ENCODE data around the gene SART3.
"Not testable (repeated sequence)": the region's sequence is repeated elsewhere in the genome, so short reads cannot be mapped to it uniquely, and the experiment has no call there.

SART3 gene

GRCh38 chr12:108518716-108519496 is 42.1 kb downstream of the SART3 start:
- no peak for DNase-seq (ENCODE audit: low read depth, low spot score)

DNA sequence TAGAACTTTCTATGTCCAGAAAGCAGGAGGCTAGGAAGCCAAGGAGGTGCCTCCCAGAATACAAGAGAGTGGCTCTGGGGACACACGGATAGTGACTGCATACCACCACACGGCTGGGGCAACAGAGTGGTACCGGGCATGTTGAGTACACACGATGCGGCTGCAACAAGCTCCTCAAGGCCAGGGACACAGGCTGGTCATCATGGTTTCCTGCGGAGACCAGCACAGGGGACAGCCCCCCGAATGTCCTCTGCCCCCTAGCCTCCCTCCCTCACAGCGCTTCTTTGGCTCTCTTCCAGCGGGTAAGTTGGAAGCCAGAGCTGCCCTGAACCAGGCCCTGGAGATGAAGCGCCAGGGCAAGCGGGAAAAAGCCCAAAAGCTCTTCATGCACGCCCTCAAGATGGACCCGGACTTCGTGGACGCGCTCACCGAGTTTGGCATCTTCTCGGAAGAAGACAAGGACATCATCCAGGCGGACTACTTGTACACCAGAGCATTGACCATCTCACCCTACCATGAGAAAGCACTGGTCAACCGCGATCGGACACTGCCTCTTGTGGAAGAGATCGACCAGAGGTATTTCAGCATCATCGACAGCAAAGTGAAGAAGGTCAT is 42.8 kb downstream of the SART3 start:
- DNase-seq (ENCODE audit: low read depth, low spot score) = no peak

DNA sequence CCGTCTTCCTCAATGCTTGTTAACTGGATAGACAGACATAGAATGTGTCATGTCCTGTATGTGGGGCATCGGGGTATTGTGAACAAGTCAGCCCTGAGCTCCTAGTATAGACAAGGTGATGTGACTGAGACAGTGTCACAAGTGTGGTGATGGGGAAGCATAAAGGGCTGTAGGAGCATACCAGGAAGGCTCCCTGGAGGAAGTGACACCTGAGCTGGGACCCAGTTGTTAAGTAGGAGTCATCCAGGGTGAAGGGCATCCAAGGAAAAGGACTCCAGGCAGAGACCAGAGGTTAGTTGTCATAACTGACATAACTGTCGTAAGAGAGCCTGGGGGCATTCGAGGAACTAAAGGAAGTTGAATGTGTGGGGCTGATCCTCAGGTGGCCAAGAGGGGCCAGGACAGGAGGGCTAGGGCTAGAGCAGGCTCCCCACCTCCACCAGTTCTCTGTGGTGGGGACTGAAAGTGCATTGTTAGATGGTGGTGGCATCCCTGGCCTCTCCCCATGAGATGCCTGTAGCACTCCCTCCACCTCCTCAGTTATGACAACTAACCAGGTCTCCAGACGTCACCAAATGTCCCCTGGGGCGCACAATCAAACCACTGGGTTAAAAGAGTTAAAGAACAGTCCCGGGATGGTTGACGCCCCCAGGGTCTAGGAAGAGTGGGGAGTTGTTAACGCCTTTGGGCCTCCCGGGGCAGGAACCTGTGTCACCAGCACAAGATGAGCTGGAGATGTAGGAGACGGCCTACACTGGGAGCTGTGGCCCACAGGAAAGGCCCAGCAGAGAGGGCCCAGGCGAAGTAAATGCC is 43.5 kb downstream of the SART3 start:
- no peak for DNase-seq (ENCODE audit: low read depth, low spot score)

DNA sequence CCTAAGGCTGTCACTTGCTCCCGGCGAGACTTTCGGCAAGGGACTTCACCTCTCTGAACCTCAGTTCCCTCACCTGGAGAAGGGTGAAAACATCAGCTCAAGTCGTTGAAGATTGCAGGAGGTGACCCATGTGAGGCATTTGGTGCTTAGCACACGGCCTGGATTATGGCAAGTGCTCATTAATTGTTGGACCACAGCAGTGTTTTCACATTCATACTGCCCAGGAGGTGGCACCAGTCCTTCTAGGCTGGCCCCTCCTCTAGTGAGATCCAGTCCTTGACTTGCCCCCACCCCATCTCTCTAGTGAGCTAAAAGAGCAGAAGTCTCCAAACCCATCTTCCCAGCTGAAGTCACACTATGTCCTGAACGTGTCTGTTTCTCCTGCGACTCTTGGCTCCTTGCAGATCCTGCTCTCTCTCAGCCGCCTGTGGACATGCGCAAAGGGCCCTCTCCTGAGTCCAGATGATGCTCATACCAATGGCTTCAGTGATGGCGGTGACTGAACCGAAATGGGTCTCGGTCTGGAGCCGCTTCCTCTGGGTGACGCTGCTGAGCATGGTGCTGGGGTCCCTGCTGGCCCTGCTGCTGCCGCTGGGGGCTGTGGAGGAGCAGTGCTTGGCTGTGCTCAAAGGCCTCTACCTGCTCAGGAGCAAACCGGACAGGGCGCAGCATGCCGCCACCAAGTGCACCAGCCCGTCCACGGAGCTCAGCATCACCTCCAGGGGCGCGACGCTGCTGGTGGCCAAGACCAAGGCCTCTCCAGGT is 44.3 kb downstream of the SART3 start:
- peak; percentile 21 for DNase-seq (ENCODE audit: low read depth, low spot score)

DNA sequence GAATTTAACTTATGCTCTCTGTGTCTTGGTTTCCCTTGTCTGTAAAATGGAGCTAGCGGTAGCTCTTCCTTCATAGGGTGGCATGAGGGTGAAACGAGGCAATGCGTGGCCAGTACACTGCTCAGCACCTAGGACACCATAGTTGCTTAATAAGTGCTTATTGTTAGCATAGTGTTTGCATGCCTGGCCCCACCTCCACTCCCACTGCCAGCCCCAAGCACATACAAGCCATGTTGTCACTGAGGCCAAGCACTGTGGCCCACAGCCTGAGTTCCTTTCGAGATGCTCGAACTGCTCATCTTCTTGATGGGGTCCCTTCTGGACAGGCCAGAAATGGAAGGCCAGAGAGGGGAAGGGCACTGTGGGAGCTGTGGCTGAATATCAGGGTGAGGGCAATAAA is 45.1 kb downstream of the SART3 start:
- no peak for DNase-seq (ENCODE audit: low read depth, low spot score)

DNA sequence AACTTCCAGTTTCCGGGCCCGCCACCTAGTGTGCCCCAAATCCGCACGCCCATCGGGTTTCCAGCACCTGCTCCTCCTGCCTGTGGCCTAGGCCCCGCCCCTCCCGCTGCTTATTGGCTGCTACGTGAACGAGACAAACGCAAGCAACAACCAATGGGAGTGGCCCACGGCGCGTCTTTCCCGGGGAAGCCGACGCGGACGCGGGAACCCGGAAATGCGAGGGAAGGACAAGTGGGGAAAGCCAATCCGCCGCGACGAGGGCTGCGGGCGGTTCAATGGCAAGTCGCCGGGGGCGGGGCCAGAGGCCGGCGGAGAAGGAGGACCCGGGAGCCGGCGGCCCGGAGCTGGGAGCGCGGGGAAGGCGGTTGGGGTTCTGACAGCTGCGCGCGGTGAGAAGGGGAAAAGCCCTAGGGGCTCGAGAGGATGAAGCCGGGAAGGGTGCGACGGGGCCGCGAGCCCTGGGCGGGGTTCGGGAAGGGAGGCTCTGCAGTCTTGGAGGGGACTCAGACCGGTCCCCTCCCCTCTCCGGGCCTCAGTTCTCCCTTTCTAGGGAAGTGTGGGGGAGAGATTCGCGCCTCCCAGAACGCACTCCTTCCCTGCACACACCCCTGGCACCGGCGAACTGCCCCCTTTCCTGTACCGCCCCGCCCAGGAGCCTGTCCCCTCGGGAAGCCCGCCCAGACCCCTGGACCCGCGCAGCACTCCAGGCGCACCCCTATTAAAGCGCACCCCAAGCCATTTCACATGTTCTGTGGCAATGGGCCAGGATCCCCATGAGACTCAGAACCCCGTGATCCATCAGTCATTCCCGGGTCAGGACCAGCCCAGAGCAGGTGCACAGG is 45.8 kb downstream of the SART3 start, which contains the start of gene FICD:
Gene FICD, plus strand, starts transcription at position 305 of the 842 bp plus-strand sequence. CDS start 1,696 bp downstream, outside the sequence.
- peak; percentile 99 for DNase-seq (ENCODE audit: low read depth, low spot score)

DNA sequence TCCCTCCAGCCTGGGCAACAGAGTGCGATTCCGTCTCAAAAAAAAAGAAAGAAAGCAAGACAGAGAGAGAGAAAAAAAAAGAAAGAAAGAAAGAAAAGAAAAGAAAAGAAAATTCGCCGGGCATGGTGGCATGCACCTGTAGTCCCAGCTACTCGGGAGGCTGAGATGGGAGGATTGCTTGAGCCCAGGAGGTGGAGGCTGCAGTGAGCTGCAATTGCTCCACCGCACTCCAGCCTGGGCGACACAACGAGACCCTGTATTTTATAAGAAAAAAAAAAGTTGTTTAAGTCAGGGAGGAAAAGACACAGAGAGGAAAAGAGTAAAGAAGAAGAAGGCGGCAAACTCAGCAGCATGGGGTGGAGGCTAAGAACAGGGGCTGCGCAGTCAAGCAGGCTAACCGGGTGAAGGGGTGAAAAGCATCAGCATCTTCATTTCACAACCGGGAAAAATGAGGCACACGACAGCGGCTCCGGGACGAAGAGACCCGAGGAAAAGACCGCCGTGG is 46.5 kb downstream of the SART3 start:
- DNase-seq (ENCODE audit: low read depth, low spot score) = no peak

DNA sequence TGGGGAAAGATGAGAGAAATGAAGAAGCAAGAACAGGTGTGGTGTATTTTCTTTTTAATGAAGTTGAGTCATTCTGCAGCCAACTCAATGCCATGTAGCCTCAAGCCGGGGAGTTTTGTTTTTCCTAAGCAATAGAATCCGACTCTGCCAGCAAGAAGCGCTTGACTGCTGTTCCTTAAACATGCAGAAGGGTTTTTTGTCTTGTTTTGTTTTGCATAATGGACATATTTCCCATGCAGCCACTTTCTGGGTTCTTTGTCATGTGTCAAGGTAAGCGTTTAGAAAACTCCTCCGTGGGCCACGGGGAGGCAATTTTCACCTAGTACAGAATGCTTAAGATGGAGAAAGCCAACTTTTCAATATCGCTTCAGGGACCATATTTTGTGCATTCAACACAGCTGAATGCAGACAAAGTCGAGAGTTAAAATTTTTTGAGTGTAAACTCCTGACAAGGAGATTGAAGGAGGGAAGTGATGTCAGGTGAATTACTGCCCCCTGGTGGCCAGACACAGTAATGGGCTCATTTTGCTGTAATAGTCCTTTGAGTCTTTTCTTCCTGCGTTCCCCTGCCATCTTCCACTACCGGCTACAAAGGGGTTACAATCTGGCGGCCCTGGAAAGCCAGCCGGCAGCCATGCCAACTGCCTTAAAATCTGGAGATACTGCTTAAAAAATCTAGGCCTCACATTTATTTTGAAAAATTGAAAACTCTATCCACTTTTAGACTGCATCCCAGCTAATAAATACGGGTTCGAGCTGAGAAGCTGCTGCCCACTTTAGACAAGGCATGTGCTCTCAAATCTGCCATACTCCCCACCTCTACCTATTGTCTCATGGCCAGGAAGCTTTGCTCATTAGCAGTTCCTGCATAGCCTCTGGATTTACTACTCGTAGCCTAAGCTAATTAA is 49.1 kb downstream of the SART3 start:
- DNase-seq (ENCODE audit: low read depth, low spot score) = peak; percentile 83

GRCh38 chr12:108510836-108511235 is 50.1 kb downstream of the SART3 start:
- DNase-seq (ENCODE audit: low read depth, low spot score) = no peak

- DNase-seq (ENCODE audit: low read depth, low spot score) = no peak
Observed at GRCh38 chr12:108509806-108510205, 51.2 kb downstream of the SART3 start.

DNA sequence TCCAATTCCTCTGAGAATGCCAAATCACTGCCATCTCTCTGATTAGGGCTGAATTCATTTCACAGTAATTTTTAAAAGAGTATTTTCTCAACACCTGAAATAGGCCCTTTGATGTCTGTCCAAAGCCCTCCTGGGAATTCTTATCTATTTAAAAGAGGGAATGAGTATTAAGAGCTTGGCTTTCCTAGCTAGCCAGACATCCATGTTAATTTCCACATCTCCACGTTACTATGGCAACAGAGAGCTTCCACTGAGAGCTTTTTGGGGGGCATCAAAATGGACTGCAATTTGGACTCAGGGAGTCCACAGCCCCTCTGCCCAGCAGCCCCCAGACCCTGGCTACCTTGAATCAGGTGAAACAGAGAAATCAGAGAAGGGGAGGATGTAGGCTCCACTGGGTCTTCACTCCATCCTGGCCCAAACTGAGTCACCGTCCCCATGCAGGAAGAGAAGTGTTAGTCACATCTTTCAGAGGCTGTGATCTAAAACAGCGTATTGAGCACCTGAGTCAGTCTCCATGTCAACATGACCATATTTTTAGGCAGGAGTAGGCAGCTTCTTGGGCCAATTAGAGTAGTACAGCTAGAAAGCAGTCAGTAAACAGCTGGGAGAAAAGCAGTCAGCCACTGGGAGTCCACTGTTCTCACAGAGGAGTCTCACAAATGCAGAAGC is 52.9 kb downstream of the SART3 start:
- no peak for DNase-seq (ENCODE audit: low read depth, low spot score)

GRCh38 chr12:108505129-108505528 is 55.8 kb downstream of the SART3 start:
- DNase-seq (ENCODE audit: low read depth, low spot score) = no peak

- no peak for DNase-seq (ENCODE audit: low read depth, low spot score)
Observed at GRCh38 chr12:108502922-108503321, 58.1 kb downstream of the SART3 start.

- no peak for DNase-seq (ENCODE audit: low read depth, low spot score)
Observed at GRCh38 chr12:108498136-108498535, 62.8 kb downstream of the SART3 start.

DNA sequence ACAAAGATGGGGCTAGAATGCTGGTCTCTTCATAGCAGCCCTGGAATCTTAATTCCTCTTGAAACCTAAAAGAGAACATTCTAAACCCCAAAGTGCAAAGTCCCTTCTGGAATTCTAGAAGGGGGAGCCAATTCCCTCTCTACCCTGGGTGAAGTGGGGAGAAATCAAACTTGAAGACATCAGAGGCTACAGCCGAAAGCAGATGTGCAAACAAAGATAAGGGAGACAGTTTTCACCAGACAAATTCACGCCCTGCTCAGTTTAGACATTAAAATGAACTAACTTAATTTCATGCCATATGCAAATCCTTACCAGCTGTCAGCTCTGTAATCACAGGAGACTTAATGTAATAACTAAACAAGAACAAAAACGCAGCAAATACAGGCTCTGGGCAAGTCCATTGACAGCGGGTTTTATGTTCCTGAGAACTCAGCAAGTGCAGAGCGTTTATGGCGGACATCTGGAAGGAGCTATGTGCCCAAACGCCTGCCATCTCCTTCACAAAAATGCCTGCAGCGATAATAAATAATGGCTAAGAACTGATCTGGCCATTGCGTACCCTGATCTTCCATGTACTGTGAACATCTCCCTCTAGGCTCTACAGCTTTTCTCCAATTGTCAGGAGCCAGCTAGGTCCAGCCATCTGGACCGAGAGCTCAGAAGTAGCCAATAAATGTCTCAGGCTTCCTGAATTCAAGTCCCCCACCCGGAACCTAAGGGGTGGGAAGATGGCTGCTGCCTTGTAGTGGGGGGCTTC is 65.0 kb downstream of the SART3 start:
- no peak for DNase-seq (ENCODE audit: low read depth, low spot score)

- DNase-seq (ENCODE audit: low read depth, low spot score) = no peak
Observed at GRCh38 chr12:108495054-108495453, 65.9 kb downstream of the SART3 start.

- DNase-seq (ENCODE audit: low read depth, low spot score) = no peak
Observed at GRCh38 chr12:108491256-108491655, 69.7 kb downstream of the SART3 start.

DNA sequence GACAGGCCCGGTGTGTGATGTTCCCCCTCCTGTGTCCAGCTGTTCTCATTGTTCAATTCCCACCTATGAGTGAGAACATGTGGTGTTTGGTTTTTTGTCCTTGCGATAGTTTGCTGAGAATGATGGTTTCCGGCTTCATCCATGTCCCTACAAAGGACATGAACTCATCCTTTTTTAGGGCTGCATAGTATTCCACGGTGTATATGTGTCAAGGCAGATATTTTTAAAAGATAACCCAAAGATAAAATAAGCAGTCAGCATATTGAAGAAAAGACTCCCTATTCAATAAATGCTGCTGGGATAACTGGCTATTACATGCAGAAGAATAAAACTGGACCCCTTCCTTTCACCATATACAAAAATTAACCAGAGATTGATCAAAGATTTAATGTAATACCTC is 73.9 kb downstream of the SART3 start:
- DNase-seq (ENCODE audit: low read depth, low spot score) = not testable (repeated sequence)

Measured in astrocyte of the hippocampus (primary cell).